HG02840 (cell line): ENCODE measurements around the gene PRTG.
A peak's percentile ranks its signal among the peaks of the same experiment; 100 is the strongest.
"Not testable (repeated sequence)": the region's sequence is repeated elsewhere in the genome, so short reads cannot be mapped to it uniquely, and the experiment has no call there.

ENCODE experiments used
- ATAC-seq: cut with Tn5 transposase; IDR thresholded peaks from one replicate; pipeline ENCODE4 v1.9.1; 2021; ENCODE audit warnings: mild to moderate bottlenecking, moderate library complexity, moderate number of reproducible peaks; ENCODE audit not compliant: unreplicated experiment, low FRiP score

The PRTG gene

DNA sequence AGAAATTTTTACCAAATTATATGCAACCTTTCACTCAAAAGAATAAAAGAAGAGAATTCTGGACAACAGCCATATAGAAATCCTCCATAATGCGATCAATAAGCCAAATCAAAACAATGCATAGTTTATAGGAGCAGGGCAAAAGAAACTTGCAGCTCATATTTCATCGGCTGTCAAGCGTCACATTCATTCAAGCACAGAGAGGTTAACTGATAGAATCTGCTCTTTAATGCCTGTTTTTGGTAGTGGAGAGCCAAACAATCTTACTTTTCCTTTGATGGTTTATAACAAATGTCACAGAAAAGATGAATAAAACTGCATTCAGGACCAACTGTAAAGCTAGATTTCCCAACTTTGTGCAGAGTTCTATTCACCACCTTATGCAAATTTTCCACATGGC is 35.4 kb downstream of the PRTG start:
- no peak for ATAC-seq

DNA sequence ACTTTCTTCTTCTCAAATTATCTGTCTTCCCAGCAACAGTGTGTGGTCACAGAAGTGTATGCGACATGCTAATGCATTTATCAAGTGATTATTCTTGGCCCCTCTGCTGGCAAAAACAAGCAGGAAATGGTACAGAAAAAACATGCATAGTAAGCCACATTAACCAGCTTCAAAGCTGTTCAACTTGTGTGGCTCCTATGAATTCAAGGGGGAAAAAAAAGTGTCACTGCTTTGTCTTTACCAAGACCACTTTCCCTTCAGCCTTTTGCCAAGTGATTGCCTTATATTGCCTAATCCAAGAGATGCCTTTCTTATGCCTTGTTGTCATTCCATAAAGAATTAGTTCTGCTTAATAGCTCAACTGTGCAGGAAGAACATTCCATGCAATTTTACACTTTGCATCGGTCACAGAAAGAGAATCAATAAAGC is 39.1 kb downstream of the PRTG start:
- ATAC-seq, result no peak

DNA sequence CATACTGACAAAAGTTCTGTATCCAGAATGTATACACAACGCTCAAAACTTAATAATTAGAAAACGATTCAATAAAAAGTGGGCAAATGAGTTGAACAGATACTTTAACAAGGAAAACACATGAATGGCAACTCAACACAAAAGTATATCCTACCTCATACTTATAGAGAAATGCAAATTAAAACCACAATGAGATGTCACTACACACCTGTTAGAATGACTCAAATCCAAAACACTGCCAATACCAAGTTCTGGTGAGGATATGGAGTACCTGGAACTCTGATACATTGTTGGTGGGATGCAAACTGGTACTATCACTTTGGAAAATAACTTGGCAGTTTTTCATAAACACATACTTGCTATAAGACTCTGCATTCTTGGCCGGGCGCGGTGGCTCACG is 42.1 kb downstream of the PRTG start:
- ATAC-seq, result no peak

DNA sequence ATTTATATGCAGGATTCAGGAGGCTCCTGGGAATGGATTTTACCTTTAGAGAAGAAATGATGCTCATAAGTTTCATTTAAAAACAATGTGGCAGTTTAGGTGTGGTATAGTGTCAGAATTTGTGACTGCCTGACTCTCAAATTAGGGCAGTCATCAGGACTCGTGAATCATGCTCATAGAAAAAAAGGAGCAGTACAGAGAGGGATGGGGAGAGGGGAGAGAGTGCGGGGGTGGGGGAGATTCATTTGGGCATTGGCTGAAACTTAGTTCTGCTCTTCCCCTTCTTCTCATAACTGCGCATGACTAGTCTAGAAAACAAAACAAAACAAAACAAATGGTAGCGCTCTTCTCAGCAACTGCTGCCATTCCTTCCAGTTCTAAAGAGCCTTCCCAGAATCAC is 44.3 kb downstream of the PRTG start:
- ATAC-seq, result no peak

DNA sequence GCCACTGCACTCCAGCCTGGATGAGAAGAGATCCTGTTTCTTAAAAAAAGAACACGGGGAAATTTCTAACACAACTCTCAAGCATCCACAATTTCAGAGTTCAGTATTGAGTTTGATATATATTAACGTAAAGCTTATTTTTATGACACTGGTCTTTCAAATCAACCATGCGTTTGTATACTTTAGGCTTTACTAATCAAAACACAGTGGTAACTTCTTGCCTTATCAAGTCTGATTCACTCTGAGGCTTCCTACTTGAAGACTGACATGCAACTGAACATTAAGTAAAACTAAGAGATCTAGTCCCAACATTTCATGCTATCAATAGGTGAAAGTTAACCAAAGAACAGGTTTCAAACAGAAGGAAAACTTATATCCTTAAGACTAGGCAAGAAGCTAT is 46.7 kb downstream of the PRTG start:
- no peak for ATAC-seq

DNA sequence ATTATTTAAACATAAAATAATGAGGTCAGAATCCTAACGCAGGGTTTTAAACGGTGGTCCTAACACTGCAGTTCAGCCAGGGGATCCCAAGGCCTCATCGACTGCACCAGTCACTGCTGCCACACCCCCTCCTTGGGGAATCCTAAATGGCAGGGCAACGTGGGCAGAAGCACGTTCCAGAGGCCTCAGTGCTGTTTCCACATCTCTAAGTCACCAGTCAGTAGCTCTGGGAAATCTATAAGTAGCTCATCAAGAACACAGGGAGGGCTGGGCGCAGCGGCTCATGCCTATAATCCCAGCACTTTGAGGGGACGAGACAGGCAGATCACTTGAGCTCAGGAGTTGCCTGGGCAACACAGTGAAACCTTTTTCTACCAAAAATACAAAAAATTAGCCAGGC is 47.5 kb downstream of the PRTG start:
- ATAC-seq, result no peak

DNA sequence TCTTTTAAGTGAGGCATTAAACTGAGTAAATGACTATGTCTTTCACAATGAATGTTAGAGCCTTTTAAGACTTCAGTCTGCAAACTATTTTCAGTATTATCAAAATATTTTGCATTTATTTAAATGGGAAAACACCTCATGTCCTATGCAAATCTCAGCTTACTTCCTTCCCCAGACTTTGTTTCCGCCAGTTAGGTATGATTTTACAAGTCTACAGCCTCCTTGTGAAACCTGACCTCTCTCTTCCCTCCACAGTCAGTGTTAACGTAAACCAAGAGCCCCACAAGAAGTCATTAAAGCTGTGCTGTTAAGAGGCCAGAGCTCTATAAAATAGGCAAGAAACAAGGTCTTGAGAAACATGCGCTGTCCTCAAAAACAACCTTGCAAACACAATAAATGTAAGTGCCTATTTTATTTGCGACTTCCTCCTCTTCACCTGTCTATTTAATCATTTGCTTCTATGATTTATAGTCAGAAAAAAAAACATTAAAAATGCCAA is 48.3 kb downstream of the PRTG start:
- peak; percentile 94 for ATAC-seq

DNA sequence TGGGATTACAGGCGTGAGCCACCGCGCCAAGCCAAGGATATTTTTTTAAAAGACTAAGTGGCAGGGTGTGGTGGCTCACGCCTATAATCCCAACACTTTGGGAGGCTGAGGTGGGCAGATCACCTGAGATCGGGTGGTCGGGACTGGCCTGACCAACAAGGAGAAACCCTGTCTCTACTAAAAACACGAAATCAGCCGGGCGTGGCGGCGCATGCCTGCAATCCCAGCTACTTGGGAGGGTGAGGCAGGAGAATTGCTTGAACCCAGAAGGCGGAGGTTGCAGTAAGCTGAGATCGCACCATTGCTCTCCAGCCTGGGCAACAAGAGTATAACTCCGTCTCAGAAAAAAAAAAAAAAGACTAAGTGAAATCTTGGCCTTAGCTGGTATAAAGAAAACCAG is 49.8 kb downstream of the PRTG start:
- ATAC-seq, result not testable (repeated sequence)

DNA sequence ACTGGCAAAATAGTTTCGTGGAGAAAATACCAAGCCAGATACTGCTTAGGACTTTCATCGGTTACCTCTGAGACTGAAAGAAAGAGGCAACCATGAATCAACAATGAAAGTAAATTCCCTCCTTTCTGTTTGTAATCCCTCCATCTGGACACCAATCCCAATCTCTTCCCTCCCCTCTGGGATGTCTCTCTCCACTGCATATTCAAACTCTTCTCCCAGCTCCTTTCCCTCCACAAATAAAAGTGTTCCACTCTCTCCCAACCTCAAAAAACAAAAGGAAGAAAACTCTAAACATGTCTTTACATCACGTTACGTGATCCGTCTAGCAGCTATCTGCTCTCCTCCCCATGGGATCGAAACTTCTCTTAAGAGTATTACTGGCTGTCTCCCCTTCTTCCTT is 55.2 kb downstream of the PRTG start:
- ATAC-seq, result no peak

DNA sequence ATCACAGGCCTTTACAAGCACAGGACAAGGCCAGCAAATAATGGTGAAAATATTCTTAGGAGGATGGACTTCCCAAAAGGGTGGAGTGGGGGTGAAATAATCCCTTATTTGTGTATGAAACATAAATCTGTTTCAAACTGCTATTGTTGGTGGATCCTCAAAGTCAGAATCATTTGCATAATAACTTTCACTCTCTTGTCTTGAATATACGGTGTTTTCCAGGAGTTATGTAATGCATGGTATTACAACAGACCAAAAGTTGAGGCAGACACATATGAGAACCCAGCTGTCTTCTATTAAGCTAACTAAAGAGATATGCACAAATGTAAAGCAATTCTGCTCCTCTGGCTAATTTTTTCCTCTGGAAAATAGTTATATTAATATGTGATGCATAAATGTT is 57.7 kb downstream of the PRTG start:
- ATAC-seq, result peak; percentile 82

DNA sequence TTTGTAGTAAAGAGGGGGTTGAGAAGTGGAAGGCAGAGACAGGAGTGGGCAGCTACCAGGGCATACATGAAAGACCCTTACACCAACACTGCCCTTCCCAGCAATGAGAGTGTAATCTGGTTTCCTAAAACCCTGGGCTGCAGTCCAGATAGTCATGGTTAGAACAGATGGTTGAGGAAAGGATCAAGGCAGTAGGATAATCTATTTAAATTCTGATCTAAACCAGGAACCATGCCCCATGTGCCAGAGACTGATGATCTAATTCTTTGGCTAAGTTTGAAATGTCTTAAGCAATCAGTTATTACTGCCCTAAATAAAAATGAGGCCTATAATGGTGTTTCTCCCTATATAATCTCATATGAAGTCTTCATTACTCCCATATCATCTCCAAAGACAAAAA is 59.6 kb downstream of the PRTG start:
- no peak for ATAC-seq

DNA sequence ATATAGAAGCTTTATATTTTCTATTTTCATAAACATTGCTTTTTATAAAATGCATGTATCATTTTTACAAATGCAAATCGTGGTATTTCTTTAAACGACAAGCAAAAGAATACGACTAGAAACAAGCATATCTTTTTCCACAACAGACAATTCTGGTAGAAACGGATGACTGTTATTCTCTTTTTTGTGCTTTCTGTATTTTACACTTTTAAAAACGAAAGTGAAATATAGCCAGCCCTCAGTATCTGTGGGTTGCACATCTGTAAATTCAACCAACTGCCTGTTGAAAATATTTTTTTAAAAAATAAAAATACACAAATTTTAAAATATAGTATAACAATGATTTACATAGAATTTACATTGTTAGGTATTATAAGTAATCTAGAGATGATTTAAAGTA is 61.3 kb downstream of the PRTG start:
- no peak for ATAC-seq

DNA sequence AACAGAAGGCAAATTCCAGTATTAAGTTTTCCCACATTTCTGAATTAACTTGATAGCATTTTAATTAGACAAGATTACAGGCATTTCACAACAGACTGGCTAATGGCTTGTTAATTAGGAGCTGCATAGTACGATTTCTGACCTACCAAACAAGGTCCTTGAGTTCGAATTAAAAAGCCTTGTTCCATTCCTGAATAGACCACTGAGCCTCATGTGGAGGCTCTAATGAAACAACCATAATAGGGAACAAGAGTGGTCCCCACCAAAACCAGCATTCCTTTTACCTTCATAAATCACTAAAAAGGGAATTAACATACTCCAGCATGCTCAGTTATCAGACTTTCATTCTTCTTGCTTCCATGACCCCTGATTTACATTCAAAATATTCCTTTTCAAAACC is 66.4 kb downstream of the PRTG start:
- no peak for ATAC-seq

DNA sequence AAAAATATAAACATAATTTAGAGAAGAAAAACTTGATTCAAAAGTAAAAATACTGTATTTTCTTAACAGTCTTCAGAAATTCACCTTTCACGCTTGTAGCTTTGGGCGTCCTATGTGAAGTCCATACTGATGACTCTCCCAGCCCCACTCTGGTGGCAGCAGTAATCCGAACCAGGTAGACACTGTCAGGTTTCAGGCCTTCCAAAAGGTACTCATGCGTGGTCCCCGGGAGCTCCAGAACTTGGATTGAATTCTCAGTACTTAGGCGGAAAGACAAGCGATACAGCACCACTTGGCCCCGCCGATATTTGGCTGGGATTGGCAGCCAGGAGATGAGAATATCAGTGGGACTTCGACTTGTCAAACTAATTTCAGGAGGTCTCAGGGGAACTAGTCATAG is 69.7 kb downstream of the PRTG start:
- no peak for ATAC-seq

DNA sequence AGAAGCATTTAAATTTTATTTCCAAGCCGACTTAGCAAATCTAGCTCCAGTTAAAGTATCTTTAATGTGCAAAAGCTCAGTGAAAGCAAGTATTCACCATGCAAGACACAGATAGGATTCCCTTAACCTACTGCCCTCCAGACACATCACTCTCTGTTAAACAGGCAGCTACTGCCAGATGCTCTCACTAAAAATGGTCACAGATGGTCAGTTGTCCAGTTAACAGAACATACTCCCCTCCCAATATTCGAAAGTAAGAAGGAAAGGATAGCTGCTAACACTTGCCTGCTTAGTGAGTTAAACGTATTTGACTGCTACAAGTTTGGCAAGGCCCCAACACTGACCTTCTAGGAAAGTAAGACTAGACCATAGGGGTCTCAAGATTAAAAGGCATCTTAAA is 73.7 kb downstream of the PRTG start:
- no peak for ATAC-seq

DNA sequence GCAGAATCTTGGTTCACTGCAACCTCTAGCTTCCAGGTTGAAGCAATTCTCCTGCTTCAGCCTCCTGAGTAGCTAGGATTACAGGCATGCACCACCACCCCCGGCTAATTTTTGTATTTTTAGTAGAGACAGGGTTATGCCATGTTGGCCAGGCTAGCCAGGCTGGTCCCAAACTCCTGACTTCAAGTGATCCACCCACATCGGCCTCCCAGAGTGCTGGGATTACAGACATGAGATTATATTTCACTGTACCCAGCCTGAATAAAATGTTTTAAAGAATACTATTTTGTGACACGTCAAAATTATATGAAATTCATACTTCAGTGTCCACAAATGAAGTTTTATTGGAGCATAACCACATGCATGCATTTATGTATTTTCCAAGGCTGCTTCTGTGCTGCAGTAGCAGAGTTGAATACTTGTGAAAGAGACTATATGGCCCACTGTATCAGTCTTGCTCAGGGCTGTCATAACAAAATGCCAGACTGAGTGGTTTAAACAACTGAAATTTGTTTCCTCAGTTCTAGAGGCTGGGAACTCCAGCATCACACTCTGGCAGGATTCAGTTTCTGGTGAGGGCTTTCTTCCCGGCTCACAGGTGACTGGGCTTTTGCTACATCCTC is 77.2 kb downstream of the PRTG start:
- no peak for ATAC-seq

DNA sequence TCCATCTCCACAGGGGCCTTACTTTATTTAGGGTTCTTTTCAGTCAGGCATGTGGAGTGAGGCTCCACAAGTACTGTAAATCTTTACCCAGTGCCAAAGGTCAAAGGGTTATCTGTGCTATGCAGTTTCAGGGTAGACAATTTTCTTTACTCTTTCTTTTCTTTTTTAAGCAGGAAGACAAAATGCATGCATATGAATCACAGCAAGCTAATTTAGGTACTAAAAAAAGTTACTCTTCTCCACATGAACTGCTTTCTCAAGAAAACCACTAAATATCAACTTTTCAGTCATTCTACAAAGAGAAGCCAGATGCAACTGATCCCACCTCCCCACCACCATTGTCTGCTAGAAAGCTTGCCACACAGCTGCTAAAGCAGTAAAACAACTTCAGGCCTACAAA is 81.5 kb downstream of the PRTG start:
- ATAC-seq, result no peak

DNA sequence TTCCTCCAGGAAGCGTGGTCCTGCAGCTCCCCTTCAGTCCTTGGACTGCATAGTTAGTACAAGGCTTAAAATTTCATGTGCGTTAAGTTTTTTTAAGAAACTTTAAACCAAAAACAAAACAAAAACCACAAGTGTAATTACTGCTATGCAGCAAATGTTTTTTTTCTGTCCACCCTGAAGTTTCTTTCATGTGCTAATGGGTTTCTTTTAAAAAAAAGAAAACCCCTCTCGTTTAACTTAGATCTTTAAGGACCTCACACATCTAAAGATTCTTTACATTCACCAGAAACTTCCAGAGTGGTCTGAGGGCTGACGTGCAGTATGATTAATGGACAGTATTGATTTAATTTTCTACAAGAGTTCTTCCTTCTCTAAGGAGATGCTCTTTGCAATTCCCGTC is 82.8 kb downstream of the PRTG start:
- ATAC-seq, result no peak

DNA sequence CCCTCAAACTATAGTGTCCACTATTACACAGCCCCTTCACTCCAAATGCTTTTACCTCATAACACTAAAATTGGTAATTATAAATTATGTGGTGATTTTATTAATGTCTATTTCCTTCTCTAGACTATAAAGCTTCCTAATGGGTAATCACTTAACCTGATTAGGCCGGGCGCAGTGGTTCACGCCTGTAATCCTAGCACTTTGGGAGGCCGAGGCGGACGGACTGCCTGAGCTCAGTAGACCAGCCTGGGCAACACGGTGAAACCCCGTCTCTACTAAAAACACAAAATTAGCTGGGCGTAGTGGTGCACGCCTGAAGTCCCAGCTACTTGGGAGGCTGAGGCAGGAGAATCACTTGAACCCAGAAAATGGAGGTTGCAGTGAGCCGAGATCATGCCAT is 83.5 kb downstream of the PRTG start:
- ATAC-seq, result no peak

DNA sequence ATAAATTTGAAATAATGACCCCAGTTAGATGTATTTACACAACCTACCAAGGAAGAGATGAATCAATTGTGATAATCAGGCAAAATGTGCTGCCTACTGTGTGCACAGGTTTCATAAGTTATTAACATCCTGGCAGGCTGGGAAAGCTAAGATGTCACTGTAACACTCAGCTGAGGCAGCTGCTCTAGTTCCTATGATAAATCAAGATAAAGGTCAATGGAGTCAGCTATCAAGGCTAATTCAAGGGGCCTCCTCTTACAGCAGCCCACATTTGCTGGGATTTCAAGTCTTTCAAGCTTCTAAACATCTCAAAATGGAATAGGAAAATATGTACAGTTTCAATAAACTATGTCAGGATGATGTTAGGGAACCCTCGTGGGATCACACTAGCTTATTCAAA is 84.1 kb downstream of the PRTG start:
- no peak for ATAC-seq

DNA sequence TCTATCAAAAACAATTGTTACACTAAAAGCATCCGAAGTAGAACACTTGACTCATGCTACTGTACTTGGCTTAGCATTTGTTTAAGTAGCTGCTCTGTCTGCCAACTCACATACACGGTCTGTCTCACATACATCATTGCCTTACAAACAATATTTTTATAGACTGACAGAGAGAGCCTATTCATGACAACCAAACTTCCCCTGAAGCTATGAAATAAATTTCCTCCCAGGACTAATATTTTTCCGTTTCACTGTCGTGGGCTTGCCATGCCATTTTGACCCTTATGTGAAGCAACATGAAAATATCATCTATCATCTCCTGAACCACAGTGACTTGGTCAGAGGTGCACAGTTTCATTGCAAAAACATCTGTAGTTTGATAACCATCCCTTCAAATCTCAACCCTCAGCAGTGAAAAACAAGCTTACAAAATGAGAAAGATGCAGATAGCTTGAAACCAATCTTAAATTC is 88.4 kb downstream of the PRTG start:
- ATAC-seq, result no peak

DNA sequence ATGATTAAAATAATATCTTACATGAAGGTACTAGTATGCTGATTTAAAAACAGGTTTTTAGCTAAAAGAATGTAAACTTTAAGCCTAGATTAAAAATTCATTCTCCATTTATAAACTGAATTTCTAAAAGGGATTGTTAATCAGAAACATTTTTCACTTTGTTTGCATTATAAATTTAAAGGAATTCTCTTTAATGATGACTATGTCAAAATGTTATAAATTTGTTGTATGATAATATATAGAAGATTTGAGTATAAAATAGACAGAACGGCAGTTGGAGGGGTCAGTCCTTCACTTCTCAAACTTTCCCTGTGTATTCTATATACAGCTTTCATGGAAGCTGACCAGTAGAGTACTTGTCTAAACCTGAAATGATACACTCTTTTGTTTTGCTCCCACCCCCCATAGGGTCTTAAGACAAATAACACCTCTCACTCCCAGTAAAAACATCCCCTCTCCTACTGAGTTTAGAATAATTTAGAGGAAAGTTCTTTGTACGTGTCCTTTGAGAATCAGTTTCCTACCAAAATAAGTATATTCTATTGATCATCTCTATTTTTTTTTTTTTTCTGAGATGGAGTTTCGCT is 90.0 kb downstream of the PRTG start:
- ATAC-seq, result no peak
